B cell (primary cell): ENCODE measurements around the gene TSPAN10.

Experiments used
- EZH2 ChIP-seq: IDR thresholded peaks from 2 replicates; pipeline ENCODE4 v1.6.1; 2012; ENCODE audit warnings: borderline replicate concordance, low read depth, mild to moderate bottlenecking, moderate library complexity, low read length; ENCODE audit not compliant: insufficient read depth, poor library complexity, severe bottlenecking
- TF ChIP-seq, protein P1 (sequence below): fragments of 200-600 bp; IDR thresholded peaks from one replicate; pipeline ENCODE4 v1.8.0; 2022; ENCODE audit warnings: antibody characterized with exemption, mild to moderate bottlenecking

DNA sequence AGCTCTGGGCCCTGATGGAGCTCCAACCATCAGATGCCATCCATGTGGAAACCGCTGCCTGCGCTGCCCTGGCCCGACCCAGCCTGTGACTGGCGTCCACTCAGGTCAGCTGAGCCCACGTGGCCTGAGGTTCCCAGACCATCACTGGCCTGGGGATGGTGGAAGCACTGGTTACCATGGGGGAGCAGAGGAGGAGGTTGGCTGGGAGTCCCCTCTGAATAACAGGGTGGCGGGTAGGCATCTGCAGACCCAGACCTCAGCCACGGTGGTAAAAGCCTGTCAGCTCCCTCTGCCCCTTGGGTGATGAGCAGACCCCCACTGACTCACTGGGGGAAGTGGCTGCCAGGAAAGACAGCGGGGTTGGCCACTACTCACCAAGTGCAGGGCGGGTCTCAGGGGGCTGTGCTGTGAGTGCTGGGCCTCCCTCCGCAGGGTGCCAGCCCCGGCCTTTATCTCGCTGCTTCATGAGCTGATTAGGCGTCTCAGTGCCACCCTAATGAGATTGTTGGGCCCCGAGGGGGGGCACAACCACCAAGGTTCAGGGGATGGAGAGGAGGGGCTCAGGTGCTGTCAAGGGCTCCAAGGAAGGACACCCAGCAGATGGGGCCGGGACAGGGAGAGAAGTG lies 19.2 kb downstream of the TSPAN10 start, which contains the start of gene PDE6G:
- TF ChIP-seq, protein P1, sequence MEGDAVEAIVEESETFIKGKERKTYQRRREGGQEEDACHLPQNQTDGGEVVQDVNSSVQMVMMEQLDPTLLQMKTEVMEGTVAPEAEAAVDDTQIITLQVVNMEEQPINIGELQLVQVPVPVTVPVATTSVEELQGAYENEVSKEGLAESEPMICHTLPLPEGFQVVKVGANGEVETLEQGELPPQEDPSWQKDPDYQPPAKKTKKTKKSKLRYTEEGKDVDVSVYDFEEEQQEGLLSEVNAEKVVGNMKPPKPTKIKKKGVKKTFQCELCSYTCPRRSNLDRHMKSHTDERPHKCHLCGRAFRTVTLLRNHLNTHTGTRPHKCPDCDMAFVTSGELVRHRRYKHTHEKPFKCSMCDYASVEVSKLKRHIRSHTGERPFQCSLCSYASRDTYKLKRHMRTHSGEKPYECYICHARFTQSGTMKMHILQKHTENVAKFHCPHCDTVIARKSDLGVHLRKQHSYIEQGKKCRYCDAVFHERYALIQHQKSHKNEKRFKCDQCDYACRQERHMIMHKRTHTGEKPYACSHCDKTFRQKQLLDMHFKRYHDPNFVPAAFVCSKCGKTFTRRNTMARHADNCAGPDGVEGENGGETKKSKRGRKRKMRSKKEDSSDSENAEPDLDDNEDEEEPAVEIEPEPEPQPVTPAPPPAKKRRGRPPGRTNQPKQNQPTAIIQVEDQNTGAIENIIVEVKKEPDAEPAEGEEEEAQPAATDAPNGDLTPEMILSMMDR, result no peak
- TF ChIP-seq EZH2, result no peak
